HFF-Myc (cell line): ENCODE results near the gene S100A9.
"Not testable (repeated sequence)": the region's sequence is repeated elsewhere in the genome, so short reads cannot be mapped to it uniquely, and the experiment has no call there.

ENCODE experiments used
- DNase-seq: peaks from one replicate; pipeline ENCODE4 v3.0.0-alpha.2; 2011; ENCODE audit warnings: low read depth; ENCODE audit errors: extremely low read depth
- H3K4me3 ChIP-seq: replicated peaks from 2 replicates; pipeline ENCODE4 v1.5.1; 2011; ENCODE audit warnings: low read depth, mild to moderate bottlenecking, control low read depth, low read length
- TF ChIP-seq, protein P1 (sequence below): IDR thresholded peaks from 2 replicates; pipeline ENCODE4 v1.5.1; 2012; ENCODE audit warnings: mild to moderate bottlenecking, low read depth, low read length, control low read depth; ENCODE audit errors: missing control alignments

The S100A9 gene

DNA sequence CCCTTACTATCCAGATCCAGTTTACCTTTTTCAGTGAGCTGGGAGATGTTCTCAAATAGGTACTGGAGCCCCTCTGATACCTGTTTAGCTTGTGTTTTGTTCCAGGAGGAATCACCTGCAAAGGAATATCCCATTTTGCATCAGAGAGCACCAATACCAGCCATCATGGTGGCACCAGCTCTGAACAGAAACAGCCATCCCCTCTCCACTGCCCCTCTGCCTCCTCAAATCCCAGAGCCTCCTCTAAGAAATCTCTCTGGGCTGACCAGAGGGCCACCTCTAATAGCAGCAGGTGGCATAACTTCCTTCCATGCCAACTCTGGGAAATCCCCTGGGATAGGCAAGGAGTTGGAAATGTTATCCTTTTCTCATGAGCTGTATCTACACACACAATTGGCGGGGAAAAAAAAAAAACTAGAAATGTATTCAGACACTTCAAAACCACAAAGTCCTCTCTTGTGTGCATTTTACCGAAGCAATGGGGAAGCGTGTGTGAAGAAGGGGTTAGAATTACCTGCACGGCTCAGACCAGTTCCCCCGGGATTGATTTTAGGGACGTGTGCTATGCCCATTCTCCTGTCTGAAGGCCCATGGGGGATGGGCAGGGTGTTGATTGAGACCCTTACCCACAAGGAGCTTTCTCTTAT, 11.5 kb upstream of the S100A9 start:
- H3K4me3 ChIP-seq = no peak overlapping the region
- no peak for DNase-seq
- TF ChIP-seq, protein P1, sequence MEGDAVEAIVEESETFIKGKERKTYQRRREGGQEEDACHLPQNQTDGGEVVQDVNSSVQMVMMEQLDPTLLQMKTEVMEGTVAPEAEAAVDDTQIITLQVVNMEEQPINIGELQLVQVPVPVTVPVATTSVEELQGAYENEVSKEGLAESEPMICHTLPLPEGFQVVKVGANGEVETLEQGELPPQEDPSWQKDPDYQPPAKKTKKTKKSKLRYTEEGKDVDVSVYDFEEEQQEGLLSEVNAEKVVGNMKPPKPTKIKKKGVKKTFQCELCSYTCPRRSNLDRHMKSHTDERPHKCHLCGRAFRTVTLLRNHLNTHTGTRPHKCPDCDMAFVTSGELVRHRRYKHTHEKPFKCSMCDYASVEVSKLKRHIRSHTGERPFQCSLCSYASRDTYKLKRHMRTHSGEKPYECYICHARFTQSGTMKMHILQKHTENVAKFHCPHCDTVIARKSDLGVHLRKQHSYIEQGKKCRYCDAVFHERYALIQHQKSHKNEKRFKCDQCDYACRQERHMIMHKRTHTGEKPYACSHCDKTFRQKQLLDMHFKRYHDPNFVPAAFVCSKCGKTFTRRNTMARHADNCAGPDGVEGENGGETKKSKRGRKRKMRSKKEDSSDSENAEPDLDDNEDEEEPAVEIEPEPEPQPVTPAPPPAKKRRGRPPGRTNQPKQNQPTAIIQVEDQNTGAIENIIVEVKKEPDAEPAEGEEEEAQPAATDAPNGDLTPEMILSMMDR = no peak

GRCh38 chr1:153347049-153347448, 10.6 kb upstream of the S100A9 start:
- not testable (repeated sequence) for DNase-seq, H3K4me3 ChIP-seq

DNA sequence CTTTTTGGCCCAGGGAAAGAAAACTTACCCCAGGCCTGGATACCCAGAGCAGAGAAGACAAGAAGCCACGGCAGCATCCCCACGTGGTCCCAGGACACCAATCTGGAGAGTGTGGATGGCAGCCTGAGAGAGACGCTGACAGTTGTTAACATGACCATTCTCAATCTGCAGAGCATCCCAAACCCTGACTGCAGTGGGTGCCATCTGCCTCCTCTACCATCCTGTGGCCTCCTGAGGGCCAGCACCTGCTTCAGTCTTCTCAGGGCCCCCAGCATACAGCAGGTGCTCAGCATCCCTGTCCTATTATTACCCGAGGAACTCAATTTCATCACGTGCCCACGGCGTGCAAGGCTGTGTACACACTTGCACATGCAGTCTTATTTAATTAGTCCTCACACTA, 9.8 kb upstream of the S100A9 start:
- TF ChIP-seq, protein P1 = no peak

DNA sequence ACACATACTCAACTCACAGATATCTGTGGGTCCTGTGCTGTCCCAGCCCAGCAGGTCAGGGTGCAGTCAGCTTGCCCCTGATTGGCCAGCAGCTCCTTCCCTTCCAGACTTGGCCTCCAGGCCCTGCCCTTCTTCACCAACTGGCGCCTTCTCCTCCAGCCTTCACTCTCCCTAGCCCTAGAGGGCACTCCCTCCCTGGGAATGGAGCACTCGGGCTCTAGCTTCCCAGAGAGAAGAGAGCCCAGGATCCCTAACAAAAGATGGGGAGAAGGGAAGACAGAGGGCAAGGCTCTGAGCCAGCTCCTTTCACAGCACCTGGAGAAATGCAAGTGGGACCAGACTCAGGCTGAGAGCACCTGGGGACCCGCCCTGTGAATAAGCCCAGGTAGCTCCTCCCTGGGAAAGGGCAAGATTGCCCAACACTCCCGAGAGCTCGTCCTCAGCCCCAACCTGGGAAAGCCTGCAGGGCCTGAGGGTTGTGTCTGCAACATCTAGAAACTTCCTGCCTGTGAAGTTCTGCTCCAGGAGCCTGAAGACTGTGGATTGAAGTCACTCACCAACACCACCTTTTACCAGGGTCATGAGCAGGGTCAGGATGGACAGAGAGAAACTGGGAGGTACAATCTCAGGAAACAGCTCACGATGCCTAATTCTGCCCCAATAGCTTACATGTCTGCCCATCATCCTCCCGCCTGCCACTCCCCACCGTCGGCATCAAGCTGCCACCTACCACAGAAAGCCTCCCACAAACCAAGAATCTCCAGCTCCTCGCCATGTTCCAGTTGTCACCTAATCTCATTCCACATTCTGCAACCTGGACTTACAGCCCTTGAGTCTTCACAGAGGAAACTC, 8.9 kb upstream of the S100A9 start, which contains the start of gene PGLYRP4:
TSS of gene PGLYRP4 (minus strand) at position 331 of the 852 bp plus-strand sequence. CDS start 909 bp downstream, outside the sequence.
- no peak for DNase-seq
- TF ChIP-seq, protein P1 = no peak
- no peak within 1 kb of the TSS for H3K4me3 ChIP-seq

More for the DNA sequence above, 9.8 kb upstream of the S100A9 start:
- no peak overlapping the region for H3K4me3 ChIP-seq
- no peak for DNase-seq

DNA sequence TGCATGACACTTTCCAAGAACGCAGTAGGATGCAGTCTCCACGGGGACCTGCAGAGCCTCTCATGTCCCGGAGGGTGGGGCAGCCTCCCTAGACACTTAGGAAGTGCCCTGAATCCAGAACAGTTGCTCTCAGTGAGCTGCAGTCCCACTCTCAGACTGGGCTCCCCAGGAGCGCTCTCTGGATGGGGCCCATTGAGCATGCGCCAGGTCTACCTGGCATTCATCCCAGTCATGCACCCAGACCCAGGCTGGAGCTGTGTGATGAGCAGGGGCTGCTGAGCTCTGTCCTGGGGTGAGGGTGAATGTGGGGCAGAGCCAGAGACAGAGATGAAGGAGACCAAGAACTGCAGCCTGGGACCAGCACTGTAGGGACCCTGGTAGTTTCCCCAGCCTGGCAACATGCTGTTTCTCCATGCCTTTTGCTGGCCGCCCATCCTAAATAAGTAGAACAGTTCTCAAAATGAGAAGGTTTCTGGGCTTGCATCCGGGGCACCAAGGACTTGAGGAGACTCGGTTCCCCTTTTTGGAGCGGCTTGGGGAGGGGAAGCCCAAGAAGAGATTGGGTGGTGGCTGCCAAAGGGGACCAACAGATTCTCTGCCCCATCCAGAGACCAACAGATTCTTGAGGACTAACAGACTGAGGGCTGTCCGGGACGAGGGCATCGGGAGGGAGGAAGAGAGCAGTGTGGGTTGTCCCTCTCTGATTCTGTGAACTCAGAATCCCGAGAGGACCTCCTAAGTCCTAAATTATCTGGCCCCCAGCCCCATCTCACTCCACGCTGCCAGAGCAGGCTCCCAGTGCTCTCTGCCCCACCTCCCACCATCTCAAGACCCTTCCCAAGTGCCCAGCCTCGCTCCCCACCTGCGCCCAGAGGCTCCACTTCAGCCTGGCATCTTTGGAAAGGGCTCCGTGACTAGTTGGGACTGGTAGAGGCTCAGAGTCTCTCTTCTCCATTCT, 8.0 kb upstream of the S100A9 start:
- DNase-seq = no peak
- no peak overlapping the region for H3K4me3 ChIP-seq
- TF ChIP-seq, protein P1 = no peak

GRCh38 chr1:153350321-153350957, 7.2 kb upstream of the S100A9 start:
- H3K4me3 ChIP-seq = no peak overlapping the region
- TF ChIP-seq, protein P1 = no peak
- DNase-seq = no peak
